Measurements from ENCODE around the gene MAEA. TPM values are rescaled to one million over a fixed set of nuclear protein-coding genes. Genes with fewer than 3 reads are reported as not detected.

The MAEA gene
- total and polyA plus RNA-seq, 7 donors = 26.7 to 41.6 (median 38.1) TPM

GRCh38 chr4:1253831-1254230 is 35.9 kb upstream of the MAEA start:
- intact Hi-C loops (cut with DNase I) = loop anchor here in 1 of 2 donors (5.0 kb wide), 1 partner anchor 33 kb away; the partner anchor contains the start of gene MAEA
- WGBS, 3 donors = 93 to 96% (median 94%) methylated on average over 5 of the region's 5 CpGs
- Histone ChIP-seq H3K4me3 (no peak overlapping the region), H3K4me1 (peaks cover 29% of the 10 kb centered on the region), H3K27me3 (ENCODE audit: insufficient read depth in 3 of 3, low read length in 2 of 3) (no peaks in the 10 kb centered on the region), H3K36me3 (ENCODE audit: insufficient read depth in 1 of 2, low read depth in 1 of 2) (peaks cover 0 to 8% of the 10 kb centered on the region in 2 donors), H3K9me3 (no peaks in the 10 kb centered on the region), H3K27ac (no peak overlapping the region)
- DNase-seq (no peak), ATAC-seq (no peak)
- TF ChIP-seq CTCF (IDR thresholded peaks at IDR 0.05) = no peak

- H3K9me3 ChIP-seq = no peaks in the 10 kb centered on the region
- H3K27me3 ChIP-seq (ENCODE audit: insufficient read depth in 3 of 3, low read length in 2 of 3) = no peaks in the 10 kb centered on the region
- ATAC-seq = no peak
- 94 to 97% (median 97%) methylated on average over 4 of the region's 4 CpGs for WGBS, 3 donors
- intact Hi-C loops (cut with DNase I) = no loop called here
- TF ChIP-seq CTCF (IDR thresholded peaks at IDR 0.05) = no peak
- no peak overlapping the region for H3K27ac ChIP-seq
- H3K4me1 ChIP-seq = peaks cover 27% of the 10 kb centered on the region
- no peak for DNase-seq
- no peak overlapping the region for H3K4me3 ChIP-seq
- H3K36me3 ChIP-seq (ENCODE audit: insufficient read depth in 1 of 2, low read depth in 1 of 2) = peaks cover 0 to 8% of the 10 kb centered on the region in 2 donors
Measured at GRCh38 chr4:1255151-1255550, 34.5 kb upstream of the MAEA start.

- 93 to 98% (median 94%) methylated on average over 2 of the region's 2 CpGs for WGBS, 3 donors
- no peaks in the 10 kb centered on the region for H3K27me3 ChIP-seq (ENCODE audit: insufficient read depth in 3 of 3, low read length in 2 of 3)
- no peaks in the 10 kb centered on the region for H3K9me3 ChIP-seq
- ATAC-seq (no peak), DNase-seq (no peak)
- H3K4me1 ChIP-seq = peaks cover 21% of the 10 kb centered on the region
- intact Hi-C loops (cut with DNase I) = no loop called here
- H3K27ac ChIP-seq = no peak overlapping the region
- no peak overlapping the region for H3K4me3 ChIP-seq
- peaks cover 0 to 8% of the 10 kb centered on the region in 2 donors for H3K36me3 ChIP-seq (ENCODE audit: insufficient read depth in 1 of 2, low read depth in 1 of 2)
- TF ChIP-seq CTCF (IDR thresholded peaks at IDR 0.05) = no peak
Measured at GRCh38 chr4:1255699-1256098, 34.0 kb upstream of the MAEA start.

GRCh38 chr4:1258457-1258856 is 31.2 kb upstream of the MAEA start:
- Histone ChIP-seq H3K9me3 (no peaks in the 10 kb centered on the region), H3K27me3 (ENCODE audit: insufficient read depth in 3 of 3, low read length in 2 of 3) (no peaks in the 10 kb centered on the region), H3K27ac (no peak overlapping the region), H3K4me1 (peaks cover 5% of the 10 kb centered on the region), H3K36me3 (ENCODE audit: insufficient read depth in 1 of 2, low read depth in 1 of 2) (no peaks in the 10 kb centered on the region), H3K4me3 (no peak overlapping the region)
- 81 to 85% (median 83%) methylated on average over 2 of the region's 2 CpGs for WGBS, 3 donors
- intact Hi-C loops (cut with DNase I) = no loop called here
- ATAC-seq (no peak), DNase-seq (no peak)
- no peak for TF ChIP-seq CTCF (IDR thresholded peaks at IDR 0.05)

GRCh38 chr4:1259966-1260365 is 29.7 kb upstream of the MAEA start:
- H3K4me1 ChIP-seq = peaks cover 5% of the 10 kb centered on the region
- intact Hi-C loops (cut with DNase I) = no loop called here
- DNase-seq (no peak), ATAC-seq (no peak)
- no peak overlapping the region for H3K27ac ChIP-seq
- no peaks in the 10 kb centered on the region for H3K9me3 ChIP-seq
- no peaks in the 10 kb centered on the region for H3K27me3 ChIP-seq (ENCODE audit: insufficient read depth in 3 of 3, low read length in 2 of 3)
- no peak overlapping the region for H3K4me3 ChIP-seq
- no peaks in the 10 kb centered on the region for H3K36me3 ChIP-seq (ENCODE audit: insufficient read depth in 1 of 2, low read depth in 1 of 2)
- TF ChIP-seq CTCF (IDR thresholded peaks at IDR 0.05) = no peak
- whole genome bisulfite sequencing, 3 donors = 80 to 92% (median 83%) methylated on average over 4 of the region's 4 CpGs

Data from psoas muscle (tissue), 8 donors.